Astrocyte (in vitro differentiated cells and primary cell): Measurements from ENCODE around the gene CUTA.

Source experiments
- EZH2 ChIP-seq: IDR thresholded peaks from 2 replicates; pipeline ENCODE4 v1.6.1; 2012; ENCODE audit warnings: mild to moderate bottlenecking, low read length, inconsistent platforms; ENCODE audit not compliant: insufficient read depth
- TF ChIP-seq, protein P1 (sequence below): IDR thresholded peaks from 2 replicates; pipeline ENCODE4 v1.5.1; 2011; ENCODE audit warnings: low read depth, mild to moderate bottlenecking, inconsistent platforms, low read length, moderate library complexity; ENCODE audit not compliant: insufficient read depth

DNA sequence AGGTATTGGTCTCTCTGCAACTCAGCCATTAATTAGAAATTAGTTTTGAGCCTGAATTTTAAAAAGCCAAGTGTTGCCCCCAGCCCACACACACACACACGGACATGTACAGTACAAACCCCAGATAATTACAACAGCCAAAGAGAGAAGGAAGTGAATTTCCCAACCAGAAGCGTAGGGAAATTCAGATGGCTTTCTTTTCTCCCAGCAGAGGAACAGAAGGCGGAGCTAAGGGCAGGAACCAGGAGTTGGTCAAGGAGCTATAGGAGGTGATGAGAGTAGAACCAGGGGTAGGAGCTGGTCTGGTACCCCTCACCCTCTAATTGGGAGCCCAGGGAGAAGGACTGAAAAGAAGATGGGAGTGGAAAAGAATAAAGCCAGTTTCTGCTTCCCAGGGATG, 32.5 kb upstream of the CUTA start:
- TF ChIP-seq, protein P1, sequence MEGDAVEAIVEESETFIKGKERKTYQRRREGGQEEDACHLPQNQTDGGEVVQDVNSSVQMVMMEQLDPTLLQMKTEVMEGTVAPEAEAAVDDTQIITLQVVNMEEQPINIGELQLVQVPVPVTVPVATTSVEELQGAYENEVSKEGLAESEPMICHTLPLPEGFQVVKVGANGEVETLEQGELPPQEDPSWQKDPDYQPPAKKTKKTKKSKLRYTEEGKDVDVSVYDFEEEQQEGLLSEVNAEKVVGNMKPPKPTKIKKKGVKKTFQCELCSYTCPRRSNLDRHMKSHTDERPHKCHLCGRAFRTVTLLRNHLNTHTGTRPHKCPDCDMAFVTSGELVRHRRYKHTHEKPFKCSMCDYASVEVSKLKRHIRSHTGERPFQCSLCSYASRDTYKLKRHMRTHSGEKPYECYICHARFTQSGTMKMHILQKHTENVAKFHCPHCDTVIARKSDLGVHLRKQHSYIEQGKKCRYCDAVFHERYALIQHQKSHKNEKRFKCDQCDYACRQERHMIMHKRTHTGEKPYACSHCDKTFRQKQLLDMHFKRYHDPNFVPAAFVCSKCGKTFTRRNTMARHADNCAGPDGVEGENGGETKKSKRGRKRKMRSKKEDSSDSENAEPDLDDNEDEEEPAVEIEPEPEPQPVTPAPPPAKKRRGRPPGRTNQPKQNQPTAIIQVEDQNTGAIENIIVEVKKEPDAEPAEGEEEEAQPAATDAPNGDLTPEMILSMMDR: no peak
- TF ChIP-seq EZH2: no peak
